ENCODE results near the gene RIPOR1.

DNA sequence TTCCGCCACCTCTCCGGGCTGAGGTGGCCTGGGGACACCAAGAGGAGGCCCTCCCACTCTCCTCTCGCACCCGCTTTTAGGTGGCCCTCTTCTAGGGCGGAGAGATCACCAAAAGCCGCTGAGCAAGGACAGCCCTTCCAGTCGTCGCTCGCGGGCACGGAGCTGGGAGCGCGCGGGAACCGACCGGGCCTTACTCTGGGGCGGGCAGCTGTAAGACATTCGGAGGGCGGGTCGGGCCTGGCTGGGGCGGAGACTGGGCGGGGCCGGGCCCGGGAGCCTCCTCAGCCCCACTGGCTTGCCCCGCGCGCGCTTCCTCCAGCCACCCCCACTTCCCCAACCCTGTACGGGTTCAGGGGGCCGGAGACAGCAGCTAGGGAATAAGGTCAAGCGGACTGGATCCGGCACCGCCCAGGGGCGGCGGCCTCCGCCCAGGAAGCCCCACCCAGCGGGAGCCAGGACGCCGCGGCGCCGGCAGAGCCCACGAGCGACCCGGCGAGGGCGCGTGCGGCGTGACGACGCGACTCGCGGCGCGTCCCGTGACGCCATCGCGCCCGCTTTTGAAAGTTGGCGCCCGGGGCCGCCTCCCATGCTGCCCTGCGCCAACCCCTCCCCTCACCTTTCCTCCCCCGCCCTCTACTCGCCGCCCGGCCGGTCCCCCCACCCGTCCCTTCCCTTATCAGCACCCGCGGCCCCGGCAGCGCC is 33.3 kb downstream of the RIPOR1 start:
- TF ChIP-seq CTCF (optimal IDR thresholded peaks at IDR 0.05 in 1 of 3, IDR thresholded peaks at IDR 0.05 in 1 of 3, conservative IDR thresholded peaks at IDR 0.05 in 1 of 3; ENCODE audit: extremely low read depth in 1 of 3, insufficient read depth in 2 of 3, low read length in 3 of 3) (no peak), EZH2 (IDR thresholded peaks at IDR 0.05; ENCODE audit: low read length) (no peak)
